Endothelial cell of umbilical vein (primary cell): ENCODE results near the gene AURKAIP1.

Experiments used
- CTCF ChIP-seq, 2 donors: IDR thresholded peaks; 1 replicate in 1 of 2; 2 replicates in 1 of 2; pipeline ENCODE4 v1.5.1; 2011; ENCODE audit warnings: low read length in 2 of 2, mild to moderate bottlenecking in 2 of 2, moderate library complexity in 2 of 2, control low read depth in 1 of 2, inconsistent platforms in 1 of 2, low read depth in 1 of 2; ENCODE audit not compliant: insufficient read depth in 1 of 2; ENCODE audit errors: extremely low read depth in 1 of 2
- EZH2 ChIP-seq: IDR thresholded peaks from 2 replicates; pipeline ENCODE4 v1.6.1; 2012; ENCODE audit warnings: borderline replicate concordance, low read depth, mild to moderate bottlenecking, moderate library complexity, low read length, inconsistent platforms; ENCODE audit not compliant: severe bottlenecking
- GATA2 ChIP-seq: IDR thresholded peaks from 2 replicates; pipeline ENCODE4 v1.7.0; 2011; ENCODE audit warnings: low read depth, mild to moderate bottlenecking, moderate library complexity, mixed read lengths, low read length; ENCODE audit not compliant: insufficient read length, insufficient read depth
- JUN ChIP-seq: IDR thresholded peaks from 2 replicates; pipeline ENCODE4 v1.6.1; 2011; ENCODE audit warnings: borderline replicate concordance, low read depth; ENCODE audit not compliant: insufficient read length, insufficient read depth
- MYC ChIP-seq: IDR thresholded peaks from one replicate; pipeline ENCODE4 v1.6.1; 2011; ENCODE audit warnings: mild to moderate bottlenecking, low read depth, low read length
- POLR2A ChIP-seq: IDR thresholded peaks from 2 replicates; pipeline ENCODE4 v1.6.1; 2012; ENCODE audit warnings: low read depth, mild to moderate bottlenecking, control low read depth, low read length
- POLR2AphosphoS5 ChIP-seq: IDR thresholded peaks from 2 replicates; pipeline ENCODE4 v1.6.1; 2012; ENCODE audit warnings: low read depth, mild to moderate bottlenecking, control low read depth, low read length, moderate library complexity; ENCODE audit not compliant: insufficient read depth

GRCh38 chr1:1334835-1335234 is 40.2 kb downstream of the AURKAIP1 start:
- no peak for TF ChIP-seq CTCF (IDR thresholded peaks at IDR 0.05; ENCODE audit: extremely low read depth in 1 of 2, insufficient read depth in 1 of 2, low read depth in 1 of 2, low read length in 2 of 2)
- no peak for TF ChIP-seq JUN
- no peak for TF ChIP-seq GATA2
- no peak for TF ChIP-seq POLR2A
- no peak for TF ChIP-seq EZH2
- no peak for TF ChIP-seq POLR2AphosphoS5
- no peak for TF ChIP-seq MYC
